NK-92 (cell line): Measurements from ENCODE around the gene DAW1.
"Not testable (repeated sequence)": the region's sequence is repeated elsewhere in the genome, so short reads cannot be mapped to it uniquely, and the experiment has no call there.

ENCODE experiments used
- DNase-seq: peaks from one replicate; lab custom pipeline; 2025; ENCODE audit not compliant: unreplicated experiment; lab: John Stamatoyannopoulos, UW

DAW1 gene

DNA sequence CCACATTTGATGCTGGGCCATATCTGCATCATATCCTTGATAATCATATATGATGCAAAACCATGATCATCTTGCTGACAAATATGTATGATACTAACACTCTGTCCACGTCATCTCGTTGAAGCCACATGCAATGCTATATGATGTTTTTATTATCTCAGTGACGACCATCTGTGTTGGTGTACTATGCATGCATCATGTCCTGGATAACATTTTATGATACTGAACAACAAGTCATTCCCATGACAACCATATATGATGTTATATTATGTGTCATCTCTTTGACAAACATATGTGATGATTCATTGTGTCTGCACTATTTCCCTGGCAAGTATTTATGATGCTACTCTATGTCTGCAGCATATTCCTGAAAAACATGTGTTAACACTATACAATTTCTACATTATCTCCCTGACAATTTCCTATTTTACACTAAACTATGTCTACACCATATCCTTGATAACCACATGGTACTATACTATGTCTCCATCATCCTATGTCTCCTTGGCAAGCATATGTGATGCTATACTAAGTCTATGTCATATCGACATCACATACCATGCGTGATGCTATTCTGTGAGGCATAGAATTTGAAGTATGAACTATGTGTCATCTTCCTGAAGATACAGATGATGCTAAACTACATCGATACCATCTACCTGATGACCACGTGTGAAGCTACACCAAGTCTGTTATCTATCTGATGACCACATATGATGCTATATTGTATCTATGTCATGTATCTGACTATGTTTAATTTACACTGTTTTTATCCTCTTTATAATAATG is 37.0 kb downstream of the DAW1 start:
- no peak for DNase-seq

DNA sequence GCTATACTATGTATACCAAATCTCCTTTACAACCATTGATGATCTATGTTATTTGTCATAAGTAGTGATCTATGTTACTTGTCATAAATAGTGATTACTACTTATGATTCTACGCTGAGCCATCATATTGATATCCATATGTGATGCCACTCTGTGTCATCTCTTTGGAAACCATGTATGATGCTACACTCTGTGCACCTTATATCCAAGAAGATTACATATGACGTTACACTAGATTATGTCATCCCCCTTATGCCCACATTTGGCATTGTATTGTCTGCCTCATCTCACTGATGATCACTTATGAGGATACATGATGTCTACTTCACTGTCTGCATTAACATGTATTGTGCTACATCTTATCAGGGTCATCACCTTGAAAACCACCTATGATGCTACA is 42.9 kb downstream of the DAW1 start:
- DNase-seq: no peak

DNA sequence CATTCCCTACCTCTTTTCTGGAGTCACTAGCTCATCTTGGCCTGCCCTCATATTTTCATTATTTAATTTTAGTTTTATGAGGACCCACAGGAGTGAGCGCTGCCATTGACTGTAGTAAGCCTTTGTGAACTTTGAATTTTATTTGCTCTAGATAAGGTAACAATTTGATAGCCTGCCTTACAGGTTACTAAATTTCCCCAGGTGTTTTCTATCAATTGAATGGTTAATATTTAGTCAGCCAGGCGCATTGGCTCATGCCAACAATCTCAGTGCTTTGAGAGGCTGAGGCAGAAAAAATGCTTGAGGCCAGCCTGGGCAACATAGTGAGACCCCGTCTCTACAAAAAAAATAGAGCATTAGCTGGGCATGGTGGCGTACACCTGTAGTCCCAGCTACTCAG is 50.2 kb downstream of the DAW1 start:
- DNase-seq: no peak

DNA sequence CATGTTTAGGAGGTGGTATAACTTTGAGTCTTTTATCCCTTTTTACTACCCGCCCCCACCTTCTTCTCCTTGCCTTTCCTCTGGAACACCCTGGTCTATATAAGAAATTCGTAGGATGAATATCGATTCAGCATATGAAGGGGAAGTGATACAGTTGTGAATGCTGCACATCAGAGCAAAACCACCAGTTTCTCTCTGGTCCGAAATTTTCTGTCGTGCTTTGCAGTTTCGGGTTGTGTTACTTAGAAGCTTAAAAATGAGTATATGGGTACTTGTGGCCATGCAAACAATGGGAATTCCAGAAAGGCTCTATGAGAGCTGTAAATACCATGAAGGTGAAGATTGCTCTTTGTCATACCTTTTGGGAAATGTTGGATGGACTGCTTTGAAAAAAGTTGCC is 60.6 kb downstream of the DAW1 start:
- DNase-seq: no peak

DNA sequence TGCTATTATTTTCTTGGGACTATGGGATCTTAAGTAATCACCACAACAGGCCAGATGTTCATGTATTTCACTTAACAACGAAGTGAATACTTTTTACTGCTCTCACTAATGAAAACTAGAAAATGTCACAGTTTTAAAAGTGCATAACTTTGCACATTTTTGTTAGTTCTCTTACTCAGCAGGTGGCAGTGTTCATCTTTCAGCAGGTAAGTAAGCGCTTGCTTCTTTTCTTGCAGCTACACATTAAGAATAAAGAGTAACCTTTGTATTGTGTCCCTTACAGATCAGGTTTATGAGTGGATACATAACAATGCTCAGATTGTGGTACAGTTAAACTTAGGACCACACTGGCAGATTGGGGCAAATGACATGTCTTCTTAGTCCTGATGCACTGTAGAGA is 61.0 kb downstream of the DAW1 start:
- DNase-seq: no peak

DNA sequence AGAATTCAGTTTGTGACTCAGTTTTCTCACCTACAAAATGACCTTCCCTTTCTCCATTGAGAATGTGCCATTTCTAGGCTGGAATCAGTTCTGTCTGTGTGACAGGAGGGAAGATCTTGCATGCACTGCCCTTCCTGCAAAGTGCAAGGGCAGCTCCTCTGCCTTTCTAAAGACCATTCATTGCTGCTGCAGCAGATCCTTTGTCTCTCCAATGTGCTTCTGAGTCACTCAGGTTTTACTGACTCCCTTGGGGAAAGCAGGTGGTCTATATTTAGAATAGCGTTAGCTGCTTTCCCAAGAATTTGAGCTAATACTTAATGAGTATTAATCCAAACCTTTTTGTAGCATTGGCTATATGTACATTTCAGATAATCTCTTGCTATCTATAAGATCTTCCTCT is 62.5 kb downstream of the DAW1 start:
- DNase-seq: no peak

DNA sequence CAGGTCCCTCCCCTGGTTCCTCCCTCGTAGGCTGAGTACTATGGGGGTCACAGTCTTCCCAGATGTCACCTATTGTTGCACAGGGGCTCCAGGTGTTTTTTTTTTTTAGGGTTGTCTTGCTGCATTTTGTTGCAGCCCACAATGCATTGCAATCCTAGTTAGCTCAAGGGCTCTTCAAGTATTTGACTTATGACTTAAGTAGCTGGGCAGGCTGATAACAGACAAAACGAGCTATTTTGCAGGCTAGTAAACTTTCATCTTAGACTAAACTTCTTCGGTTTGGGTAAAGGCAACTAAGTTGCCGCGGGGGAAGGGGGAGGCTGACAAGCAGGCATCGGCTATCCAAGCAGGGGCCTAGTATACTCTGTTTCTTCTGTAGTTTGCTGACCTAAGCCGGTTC is 64.8 kb downstream of the DAW1 start:
- not testable (repeated sequence) for DNase-seq

DNA sequence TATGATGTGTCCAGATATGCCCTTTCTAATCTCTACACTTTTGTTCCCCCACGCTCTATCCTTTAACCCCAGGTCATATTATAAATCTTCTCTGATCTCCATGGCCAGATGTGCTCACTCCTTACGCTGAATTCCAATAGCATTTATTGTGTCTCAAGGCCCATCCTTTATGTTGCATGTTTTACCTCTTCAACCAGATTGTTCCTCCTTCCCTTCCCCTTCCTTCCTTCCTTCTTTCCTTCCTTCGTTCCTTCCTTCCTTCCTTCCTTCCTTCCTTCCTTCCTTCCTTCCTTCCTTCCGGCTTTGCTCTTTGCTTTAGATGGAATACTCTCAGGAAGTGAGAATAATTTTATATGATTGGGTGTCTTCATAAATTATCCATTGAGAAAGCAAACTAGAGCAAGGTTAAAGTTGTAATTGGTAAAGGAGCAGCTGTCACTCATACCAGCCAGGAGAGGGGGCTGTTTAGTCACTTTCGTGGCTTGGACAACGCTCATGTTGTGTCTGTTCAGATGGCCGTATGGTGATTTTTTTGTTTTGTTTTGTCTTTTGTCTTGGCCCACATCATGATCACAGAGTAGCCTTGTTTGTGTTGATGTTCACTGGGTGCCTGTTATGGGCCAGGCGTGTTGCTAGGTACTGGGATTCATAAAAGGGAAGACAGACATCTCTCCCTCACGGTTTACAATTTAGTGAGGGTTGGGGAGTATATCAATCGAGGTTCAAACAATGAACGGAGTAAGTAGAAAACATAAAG is 68.0 kb downstream of the DAW1 start:
- no peak for DNase-seq

DNA sequence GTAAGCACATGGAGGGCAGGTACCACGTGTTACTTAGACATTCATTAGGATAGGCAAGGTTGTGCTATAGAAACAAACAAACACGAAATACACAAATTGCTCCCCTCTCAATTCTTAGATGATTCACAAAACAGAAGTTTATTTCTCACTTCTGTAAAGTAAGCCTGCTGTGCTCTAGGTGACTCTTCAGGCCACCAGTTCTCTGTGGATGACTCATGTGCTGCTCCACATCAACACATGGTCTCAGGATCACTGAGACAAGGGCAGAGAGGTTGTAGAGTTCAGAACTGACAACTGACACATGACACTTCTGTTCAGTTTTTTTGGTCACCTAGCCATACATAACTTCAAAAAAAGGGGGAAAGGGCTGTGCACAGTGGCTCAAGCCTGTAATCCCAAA is 70.6 kb downstream of the DAW1 start:
- DNase-seq: no peak

DNA sequence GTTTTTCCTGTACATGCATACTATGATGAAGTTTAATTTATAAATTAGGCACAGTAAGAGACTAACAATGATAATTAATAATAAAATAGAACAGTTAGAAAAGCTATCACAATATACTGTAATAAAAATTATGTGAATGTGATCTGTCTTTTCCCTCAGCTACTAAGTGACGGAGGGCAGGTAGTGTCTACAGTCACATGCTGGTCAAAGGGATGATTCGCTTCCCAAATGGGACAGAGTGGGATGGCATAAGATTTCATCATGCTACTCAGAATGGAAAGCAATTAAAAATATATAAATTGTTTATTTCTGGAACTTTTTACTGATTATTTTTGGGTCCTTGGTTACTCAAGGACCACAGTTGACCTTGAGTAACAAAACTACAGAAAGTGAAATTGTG is 71.5 kb downstream of the DAW1 start:
- DNase-seq: no peak

DNA sequence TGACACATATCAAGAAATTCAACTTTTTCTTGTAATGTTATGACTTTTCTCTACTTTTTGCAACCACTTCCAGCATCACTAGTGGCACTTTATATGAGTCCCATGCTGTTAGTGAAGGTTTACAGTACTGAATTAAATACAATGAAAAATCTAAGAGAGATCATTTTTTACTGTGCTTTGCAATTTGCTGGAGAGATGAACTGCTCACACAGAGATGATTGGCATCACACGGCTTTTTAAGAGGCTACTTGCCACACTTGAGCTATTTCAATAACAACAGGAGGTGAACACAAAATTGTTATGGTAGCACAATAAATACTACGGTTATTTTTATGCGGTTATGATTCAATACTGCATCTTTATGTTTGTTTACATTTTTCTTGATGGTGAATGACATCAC is 88.9 kb downstream of the DAW1 start:
- DNase-seq: no peak

DNA sequence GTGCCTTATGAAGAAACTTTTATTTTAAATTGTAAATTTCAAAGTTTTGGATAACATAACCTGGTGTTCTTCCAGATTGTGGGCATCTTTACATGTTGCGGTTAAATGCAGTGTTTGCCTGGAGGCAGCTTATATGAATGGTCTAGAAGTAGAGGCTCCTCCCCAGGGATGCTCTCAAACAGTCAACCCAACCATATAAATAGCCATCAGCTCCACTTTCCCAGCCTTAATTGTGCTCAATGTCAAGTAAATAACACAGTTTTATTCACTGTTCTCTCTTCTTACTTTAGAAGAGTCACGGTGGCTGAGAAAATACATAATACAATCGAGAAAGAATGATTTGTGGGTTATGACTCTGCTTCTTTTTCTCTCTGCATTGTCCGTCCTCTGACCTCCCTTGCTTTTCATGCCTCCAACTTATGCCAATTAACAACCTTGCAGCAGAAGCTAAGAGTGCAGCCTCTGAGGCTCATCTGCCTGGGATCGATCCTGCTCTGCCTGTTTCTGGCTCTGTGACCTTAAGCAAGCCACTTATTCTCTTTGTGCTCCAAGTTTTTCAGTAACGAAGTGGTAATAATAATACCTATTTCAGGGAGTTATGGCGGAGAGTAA is 100.3 kb downstream of the DAW1 start:
- no peak for DNase-seq

DNA sequence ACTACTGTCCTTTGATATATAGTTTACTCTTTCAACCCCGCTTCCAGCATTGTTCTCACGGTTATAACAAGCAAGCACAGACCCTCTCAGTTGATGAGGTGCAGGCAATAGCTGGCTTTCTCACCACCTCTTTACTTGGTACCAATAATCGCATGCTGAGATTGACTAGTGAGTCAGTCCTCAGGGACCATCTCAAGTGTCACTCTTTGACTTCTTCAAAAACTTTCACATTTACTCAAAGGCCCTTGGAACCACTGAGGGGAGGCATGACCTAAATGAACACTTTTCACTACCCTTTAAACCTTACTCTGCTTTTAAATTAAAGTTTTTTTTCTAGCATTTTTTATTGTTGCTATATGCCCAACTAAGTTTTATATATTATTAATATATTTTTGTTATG is 101.8 kb downstream of the DAW1 start:
- no peak for DNase-seq
